GM21367 (cell line): Measurements from ENCODE around the gene PIP5K1B.

Source experiments
- ATAC-seq: cut with Tn5 transposase; IDR thresholded peaks from one replicate; pipeline ENCODE4 v1.9.1; 2021; ENCODE audit not compliant: unreplicated experiment

Gene PIP5K1B

GRCh38 chr9:68896486-68896885 is 191.4 kb downstream of the PIP5K1B start:
- peak; percentile 21 for ATAC-seq

GRCh38 chr9:68897577-68898145 is 192.6 kb downstream of the PIP5K1B start:
- no peak for ATAC-seq

- ATAC-seq, result no peak
Observed at GRCh38 chr9:68898781-68899439, 193.9 kb downstream of the PIP5K1B start.

- ATAC-seq, result no peak
Observed at GRCh38 chr9:68904454-68904853, 199.4 kb downstream of the PIP5K1B start.

- no peak for ATAC-seq
Observed at GRCh38 chr9:68905129-68905528, 200.1 kb downstream of the PIP5K1B start.

- no peak for ATAC-seq
Observed at GRCh38 chr9:68907910-68908309, 202.9 kb downstream of the PIP5K1B start.

- ATAC-seq, result no peak
Observed at GRCh38 chr9:68912561-68912960, 207.5 kb downstream of the PIP5K1B start.

GRCh38 chr9:68913054-68913453 is 208.0 kb downstream of the PIP5K1B start:
- no peak for ATAC-seq

GRCh38 chr9:68914751-68915150 is 209.7 kb downstream of the PIP5K1B start:
- ATAC-seq, result no peak

GRCh38 chr9:68919661-68920060 is 214.6 kb downstream of the PIP5K1B start:
- peak; percentile 65 for ATAC-seq

- ATAC-seq, result no peak
Observed at GRCh38 chr9:68920921-68921320, 215.9 kb downstream of the PIP5K1B start.

GRCh38 chr9:68923480-68923879 is 218.4 kb downstream of the PIP5K1B start:
- no peak for ATAC-seq

- no peak for ATAC-seq
Observed at GRCh38 chr9:68925175-68925574, 220.1 kb downstream of the PIP5K1B start.

GRCh38 chr9:68927165-68927564 is 222.1 kb downstream of the PIP5K1B start:
- no peak for ATAC-seq

- no peak for ATAC-seq
Observed at GRCh38 chr9:68931821-68932220, 226.8 kb downstream of the PIP5K1B start.

GRCh38 chr9:68932458-68932857 is 227.4 kb downstream of the PIP5K1B start:
- no peak for ATAC-seq

GRCh38 chr9:68933434-68934328 is 228.6 kb downstream of the PIP5K1B start:
- peak; percentile 91 for ATAC-seq

- ATAC-seq, result no peak
Observed at GRCh38 chr9:68934329-68934644, 229.2 kb downstream of the PIP5K1B start.

GRCh38 chr9:68940573-68940972 is 235.5 kb downstream of the PIP5K1B start:
- ATAC-seq, result no peak

- ATAC-seq, result no peak
Observed at GRCh38 chr9:68941780-68942459, 236.9 kb downstream of the PIP5K1B start.

GRCh38 chr9:68942790-68943189 is 237.8 kb downstream of the PIP5K1B start:
- no peak for ATAC-seq

GRCh38 chr9:68947015-68947414 is 242.0 kb downstream of the PIP5K1B start:
- no peak for ATAC-seq
